Naive thymus-derived CD4-positive, alpha-beta T cell (primary cell): ENCODE results near the gene OAF. TPM values are rescaled to one million over a fixed set of nuclear protein-coding genes. Genes with fewer than 3 reads are reported as not detected.

Source experiments
- ATAC-seq: fragments of 150-1000 bp; cut with Tn5 transposase; 2 replicates; pipeline ENCODE4 v1.10.0; 2021; ENCODE audit warnings: mild to moderate bottlenecking, moderate library complexity
- CTCF ChIA-PET: fragments of 350-600 bp; sonication (Branson Sonifier 250); formaldehyde crosslinking; loops from one replicate; lab custom pipeline; 2021; ENCODE audit warnings: antibody characterized with exemption; lab: Charles Lee
- POLR2A ChIA-PET: fragments of 350-600 bp; sonication (Branson Sonifier 250); formaldehyde crosslinking; loops from one replicate; lab custom pipeline; 2021; ENCODE audit warnings: antibody characterized with exemption, inconsistent platforms; lab: Charles Lee
- DNase-seq, 9 donors: peaks; one replicate each; pipeline versions ENCODE4 v3.0.0 to v3.0.0-alpha.2; 2020 to 2022; ENCODE audit warnings: mixed read lengths in 1 of 9
- H3K27ac ChIP-seq: one replicate; pipeline ENCODE4 v1.7.0; 2013; ENCODE audit warnings: mild to moderate bottlenecking, low read depth, low read length, moderate library complexity
- H3K27me3 ChIP-seq, 2 donors: one replicate each; pipeline ENCODE4 v1.7.0; 2013; ENCODE audit warnings: low read length in 2 of 2, mild to moderate bottlenecking in 2 of 2, moderate library complexity in 2 of 2; ENCODE audit not compliant: control insufficient read depth in 2 of 2, insufficient read depth in 2 of 2
- H3K36me3 ChIP-seq, 3 experiments: 1 replicate in 2 of 3; 2 replicates in 1 of 3; pipeline ENCODE4 v1.7.0; 2013; ENCODE audit warnings: low read length in 3 of 3, mild to moderate bottlenecking in 3 of 3, moderate library complexity in 1 of 3; ENCODE audit not compliant: insufficient read depth in 3 of 3, control insufficient read depth in 2 of 3
- H3K4me1 ChIP-seq, 2 donors: one replicate each; pipeline ENCODE4 v1.7.0; 2013; ENCODE audit warnings: low read length in 2 of 2, mild to moderate bottlenecking in 2 of 2, moderate library complexity in 1 of 2; ENCODE audit not compliant: control insufficient read depth in 2 of 2, insufficient read depth in 2 of 2
- H3K4me3 ChIP-seq: 2 replicates; pipeline ENCODE4 v1.7.0; 2013; ENCODE audit warnings: mild to moderate bottlenecking, low read length
- H3K9me3 ChIP-seq, 3 experiments: 1 replicate in 2 of 3; 2 replicates in 1 of 3; pipeline ENCODE4 v1.7.0; 2013; ENCODE audit warnings: low read length in 3 of 3; ENCODE audit not compliant: control insufficient read depth in 2 of 3
- H3K27ac Mint-ChIP-seq, 9 donors: one replicate each; pipeline ENCODE4 v1.8.0; 2020 to 2022; ENCODE audit warnings: mixed read lengths in 9 of 9, mild to moderate bottlenecking in 8 of 9, moderate library complexity in 5 of 9, inconsistent platforms in 2 of 9
- H3K27me3 Mint-ChIP-seq, 5 donors: one replicate each; pipeline ENCODE4 v1.8.0; 2021 to 2022; ENCODE audit warnings: mixed read lengths in 5 of 5, mild to moderate bottlenecking in 1 of 5
- H3K36me3 Mint-ChIP-seq, 5 donors: one replicate each; pipeline ENCODE4 v1.8.0; 2020 to 2022; ENCODE audit warnings: mixed read lengths in 5 of 5, mild to moderate bottlenecking in 3 of 5, inconsistent platforms in 1 of 5
- H3K4me1 Mint-ChIP-seq, 7 donors: one replicate each; pipeline ENCODE4 v1.8.0; 2020 to 2022; ENCODE audit warnings: mixed read lengths in 7 of 7, mild to moderate bottlenecking in 3 of 7, inconsistent platforms in 1 of 7
- H3K4me3 Mint-ChIP-seq, 10 donors: one replicate each; pipeline ENCODE4 v1.8.0; 2020 to 2022; ENCODE audit warnings: mild to moderate bottlenecking in 10 of 10, mixed read lengths in 10 of 10, moderate library complexity in 6 of 10, inconsistent platforms in 2 of 10
- H3K9me3 Mint-ChIP-seq, 11 donors: one replicate each; pipeline ENCODE4 v1.8.0; 2020 to 2022; ENCODE audit warnings: mixed read lengths in 11 of 11, mild to moderate bottlenecking in 4 of 11, inconsistent platforms in 1 of 11, moderate library complexity in 1 of 11
- intact Hi-C, 2 donors: fragments of 100-400 bp; cut with micrococcal nuclease; formaldehyde crosslinking; loops; one replicate each; pipeline ENCODE4 v1.15.1; 2023
- polyA plus RNA-seq, 2 donors: library from polyadenylated mRNA; unstranded; fragments of 300-500 nt; fragmentation: Illumina TruSeq; gene quantifications; one replicate each; pipeline ENCODE4 v1.2.3, GENCODE V29; 2021
- total RNA-seq, 6 experiments: library from RNA in 5 of 6; stranded (reverse) in 5 of 6; gene quantifications; 1 replicate in 5 of 6; 2 replicates in 1 of 6; pipeline ENCODE4 v1.2.3 and lab custom pipeline; 2021 to 2026

Gene OAF
- total and polyA plus RNA-seq, 7 experiments from 2014 or later: 3.2 to 21.2 (median 4.6) TPM

DNA sequence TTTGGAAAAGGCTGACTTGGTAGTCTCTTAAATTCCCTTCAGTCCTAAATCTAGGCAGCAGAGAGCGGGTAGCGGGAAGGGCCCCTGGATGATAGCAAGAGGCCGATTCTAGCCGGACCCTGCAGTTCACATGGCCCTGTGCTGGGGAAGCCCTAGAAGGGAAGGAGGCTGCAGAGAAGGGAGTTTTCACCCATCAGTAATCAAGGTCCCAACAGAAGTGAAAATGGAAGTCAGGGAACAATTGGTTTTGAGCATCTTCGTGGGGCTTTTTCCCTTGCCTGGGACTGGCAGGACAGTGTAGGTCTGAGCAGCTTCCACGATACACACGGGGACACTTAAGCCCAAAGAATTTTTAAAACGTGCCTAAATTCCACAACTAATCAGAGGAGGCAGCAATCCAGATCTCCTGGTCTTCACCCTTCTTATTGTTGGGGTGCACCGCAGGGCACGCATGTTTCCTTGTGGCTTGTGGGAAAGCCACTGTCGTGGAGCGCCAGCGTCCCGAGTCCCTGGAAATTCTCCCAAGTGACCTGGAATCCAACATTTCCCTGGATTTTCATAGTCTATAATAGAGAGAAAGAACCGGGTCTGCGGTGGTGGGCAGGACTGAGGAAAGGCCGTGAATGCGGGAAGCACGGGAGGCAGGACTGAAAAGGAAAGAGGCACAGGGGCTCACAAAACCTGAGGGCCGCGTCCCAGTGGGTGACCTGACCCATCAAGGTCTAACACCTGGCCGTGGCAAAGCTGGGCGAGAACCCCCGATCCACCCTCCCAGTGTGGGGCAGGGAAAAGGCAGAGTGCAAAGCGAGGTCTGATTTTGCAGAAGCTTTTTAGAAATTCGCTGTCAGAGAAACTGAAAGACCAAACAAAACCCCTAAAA lies 846 bp upstream of the OAF start:
- Mint-ChIP-seq H3K4me3 (peak overlapping the region; percentile 77 to 99 (median 92)), H3K4me1 (peaks cover 11 to 27% (median 18%) of the 10 kb centered on the region in 7 donors), H3K27me3 (peaks cover 0 to 72% (median 13%) of the 10 kb centered on the region in 5 donors), H3K36me3 (peaks cover 0 to 2% (median 0%) of the 10 kb centered on the region in 5 donors), H3K9me3 (no peaks in the 10 kb centered on the region), H3K27ac (peak overlapping the region; percentile 32 to 92 (median 81))
- ChIA-PET POLR2A (no interaction called here), CTCF (interaction anchor here (0.7 kb wide), 1 partner anchor 51 kb away, joined by 3 read pairs; no protein-coding TSS in a partner anchor)
- intact Hi-C loops: loop anchor here (1.0 to 5.0 kb wide), 6 partner anchors 19 to 481 kb away; partner anchors contain the start of genes NECTIN1 (in 2 of the 2) and ARHGEF12 (in 1 of the 2)
- peaks cover 0 to 8% of the 10 kb centered on the region in 2 donors for H3K4me1 ChIP-seq
- peak overlapping the region; percentile 80 for H3K4me3 ChIP-seq
- H3K27me3 ChIP-seq: no peaks in the 10 kb centered on the region
- no peaks in the 10 kb centered on the region for H3K9me3 ChIP-seq
- H3K36me3 ChIP-seq: no peaks in the 10 kb centered on the region
- ATAC-seq: no peak
- H3K27ac ChIP-seq: peak overlapping the region; percentile 8
- peak in 2 of 9 donors; percentile 3 to 8 for DNase-seq

GRCh38 chr11:120211522-120212258 lies 858 bp downstream of the OAF start:
- ATAC-seq (no peak), DNase-seq (peak in 1 of 9 donors; percentile 17)
- no peak overlapping the region for H3K27ac ChIP-seq
- peaks cover 11 to 27% (median 18%) of the 10 kb centered on the region in 7 donors for H3K4me1 Mint-ChIP-seq
- peaks cover 0 to 65% (median 12%) of the 10 kb centered on the region in 5 donors for H3K27me3 Mint-ChIP-seq
- CTCF ChIA-PET: no interaction called here
- H3K4me3 ChIP-seq: peak overlapping the region; percentile 80
- no peaks in the 10 kb centered on the region for H3K27me3 ChIP-seq
- intact Hi-C loops: loop anchor here (1.0 to 5.0 kb wide), 5 partner anchors 17 to 483 kb away; partner anchors contain the start of genes ARHGEF12 (in 1 of the 2) and NECTIN1 (in 1 of the 2)
- POLR2A ChIA-PET: no interaction called here
- H3K9me3 ChIP-seq: no peaks in the 10 kb centered on the region
- H3K9me3 Mint-ChIP-seq: no peaks in the 10 kb centered on the region
- H3K4me3 Mint-ChIP-seq: peak overlapping the region; percentile 80 to 99 (median 96)
- H3K36me3 Mint-ChIP-seq: peaks cover 0 to 2% (median 0%) of the 10 kb centered on the region in 5 donors
- peak overlapping the region; percentile 73 to 96 (median 86) for H3K27ac Mint-ChIP-seq
- no peaks in the 10 kb centered on the region for H3K36me3 ChIP-seq
- H3K4me1 ChIP-seq: peaks cover 0 to 8% of the 10 kb centered on the region in 2 donors

- Histone ChIP-seq H3K27ac (no peak overlapping the region), H3K4me1 (peaks cover 0 to 8% of the 10 kb centered on the region in 2 donors), H3K9me3 (no peaks in the 10 kb centered on the region), H3K4me3 (no peak overlapping the region), H3K36me3 (no peaks in the 10 kb centered on the region), H3K27me3 (no peaks in the 10 kb centered on the region)
- intact Hi-C loops: loop anchor here (5.0 kb wide), 2 partner anchors 40 to 125 kb away; partner anchors contain the start of gene ARHGEF12 (in 1 of the 2)
- Mint-ChIP-seq H3K4me3 (peak overlapping the region; percentile 37 to 99 (median 63)), H3K4me1 (peaks cover 11 to 27% (median 18%) of the 10 kb centered on the region in 7 donors), H3K27ac (peak overlapping the region in 2 of 9 donors; percentile 73 to 88), H3K36me3 (peaks cover 0 to 2% (median 0%) of the 10 kb centered on the region in 5 donors), H3K27me3 (peaks cover 0 to 60% (median 12%) of the 10 kb centered on the region in 5 donors), H3K9me3 (no peaks in the 10 kb centered on the region)
- ATAC-seq (no peak), DNase-seq (no peak)
- CTCF ChIA-PET: no interaction called here
- POLR2A ChIA-PET: no interaction called here
These were observed 1.5 kb downstream of the OAF start for GRCh38 chr11:120212259-120212878.

- Histone ChIP-seq H3K36me3 (no peaks in the 10 kb centered on the region), H3K4me1 (peaks cover 0 to 8% of the 10 kb centered on the region in 2 donors), H3K4me3 (no peak overlapping the region), H3K27ac (no peak overlapping the region), H3K27me3 (no peaks in the 10 kb centered on the region), H3K9me3 (no peaks in the 10 kb centered on the region)
- H3K4me1 Mint-ChIP-seq: peaks cover 11 to 27% (median 18%) of the 10 kb centered on the region in 7 donors
- peak overlapping the region in 8 of 10 donors; percentile 18 to 99 (median 44) for H3K4me3 Mint-ChIP-seq
- POLR2A ChIA-PET: no interaction called here
- no peak for ATAC-seq
- intact Hi-C loops: loop anchor here (5.0 kb wide), 2 partner anchors 41 to 124 kb away; partner anchors contain the start of gene ARHGEF12 (in 1 of the 2)
- H3K27me3 Mint-ChIP-seq: peaks cover 0 to 54% (median 9%) of the 10 kb centered on the region in 5 donors
- CTCF ChIA-PET: no interaction called here
- H3K9me3 Mint-ChIP-seq: no peaks in the 10 kb centered on the region
- peak overlapping the region in 1 of 9 donors; percentile 36 for H3K27ac Mint-ChIP-seq
- no peak for DNase-seq
- H3K36me3 Mint-ChIP-seq: peaks cover 0 to 2% (median 0%) of the 10 kb centered on the region in 5 donors
These were observed 2.1 kb downstream of the OAF start for GRCh38 chr11:120212926-120213325.

DNA sequence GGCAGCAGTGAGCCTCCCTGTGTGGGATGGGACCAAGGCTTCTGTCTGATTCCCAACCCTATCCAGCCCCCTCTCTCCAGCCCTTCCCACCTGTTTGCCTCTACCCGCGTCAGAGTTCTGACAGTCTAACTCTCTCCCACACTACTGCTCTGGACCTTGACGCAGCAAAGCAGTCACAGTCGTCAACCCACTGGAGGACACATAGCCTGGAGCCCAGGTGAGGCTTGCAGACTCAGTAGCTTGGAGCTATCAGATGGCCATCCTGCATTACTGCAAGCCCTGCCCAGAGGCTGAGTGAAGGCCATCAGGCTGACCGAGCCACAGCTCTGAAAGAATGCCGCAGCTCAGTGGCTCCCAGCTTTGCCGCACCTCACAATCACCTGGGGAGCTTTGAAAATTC lies 3.7 kb downstream of the OAF start:
- H3K4me1 ChIP-seq: peaks cover 0 to 7% of the 10 kb centered on the region in 2 donors
- POLR2A ChIA-PET: no interaction called here
- no peaks in the 10 kb centered on the region for H3K9me3 Mint-ChIP-seq
- intact Hi-C loops: loop anchor here (5.0 kb wide), 2 partner anchors 42 to 123 kb away; partner anchors contain the start of gene ARHGEF12 (in 1 of the 2)
- H3K4me3 Mint-ChIP-seq: peak overlapping the region in 1 of 10 donors; percentile 22
- peaks cover 0 to 38% (median 0%) of the 10 kb centered on the region in 5 donors for H3K27me3 Mint-ChIP-seq
- H3K36me3 ChIP-seq: no peaks in the 10 kb centered on the region
- CTCF ChIA-PET: no interaction called here
- no peak for DNase-seq
- H3K27me3 ChIP-seq: no peaks in the 10 kb centered on the region
- H3K9me3 ChIP-seq: no peaks in the 10 kb centered on the region
- peaks cover 0 to 2% (median 0%) of the 10 kb centered on the region in 5 donors for H3K36me3 Mint-ChIP-seq
- peak overlapping the region in 1 of 9 donors; percentile 33 for H3K27ac Mint-ChIP-seq
- no peak overlapping the region for H3K4me3 ChIP-seq
- no peak overlapping the region for H3K27ac ChIP-seq
- peaks cover 11 to 22% (median 17%) of the 10 kb centered on the region in 7 donors for H3K4me1 Mint-ChIP-seq
- ATAC-seq: no peak

DNA sequence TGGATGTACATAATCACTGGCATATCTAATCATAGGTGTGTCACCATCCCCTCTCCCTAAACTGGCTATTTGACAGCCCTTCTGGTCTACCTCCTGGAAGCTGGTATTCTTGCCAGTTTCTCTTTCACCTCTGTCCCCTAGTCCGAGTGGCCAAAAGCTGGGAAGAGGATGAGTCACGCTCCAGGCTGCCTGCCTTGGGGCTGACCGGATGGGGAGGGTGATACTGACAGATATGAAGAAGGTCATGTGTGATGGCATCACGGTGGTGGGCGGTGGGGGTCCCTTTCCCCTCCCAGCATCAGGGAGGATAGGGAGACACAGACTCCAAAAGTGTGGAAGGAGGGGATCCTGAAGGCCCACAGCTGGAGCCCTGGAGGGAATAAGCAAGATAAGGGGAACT lies 4.8 kb downstream of the OAF start:
- Mint-ChIP-seq H3K36me3 (peaks cover 0 to 2% (median 0%) of the 10 kb centered on the region in 5 donors), H3K9me3 (no peaks in the 10 kb centered on the region), H3K4me1 (peaks cover 5 to 18% (median 10%) of the 10 kb centered on the region in 7 donors), H3K27ac (peak overlapping the region in 2 of 9 donors; percentile 13 to 38), H3K27me3 (peaks cover 0 to 30% (median 0%) of the 10 kb centered on the region in 5 donors), H3K4me3 (no peak overlapping the region)
- H3K27ac ChIP-seq: no peak overlapping the region
- CTCF ChIA-PET: no interaction called here
- H3K36me3 ChIP-seq: no peaks in the 10 kb centered on the region
- ATAC-seq: no peak
- H3K4me3 ChIP-seq: no peak overlapping the region
- no peaks in the 10 kb centered on the region for H3K9me3 ChIP-seq
- H3K27me3 ChIP-seq: no peaks in the 10 kb centered on the region
- POLR2A ChIA-PET: no interaction called here
- no peaks in the 10 kb centered on the region for H3K4me1 ChIP-seq
- intact Hi-C loops: no loop called here
- DNase-seq: no peak
